Prostate gland (tissue), 2 donors: ENCODE data around the gene GRIK5.

Experiments
- POLR2A ChIP-seq: fragments of 450-650 bp; IDR thresholded peaks from one replicate; pipeline ENCODE4 v1.6.1; 2016; ENCODE audit warnings: antibody characterized with exemption, mild to moderate bottlenecking
- POLR2AphosphoS5 ChIP-seq: sonication (generic); formaldehyde crosslinking; IDR thresholded peaks from one replicate; pipeline ENCODE4 v1.6.1; 2017; ENCODE audit warnings: antibody characterized with exemption
- TF ChIP-seq, protein P1 (sequence below), 4 experiments: fragments of 200-600 bp in 2 of 4; fragments of 450-650 bp in 2 of 4; sonication (generic) in 2 of 4; IDR thresholded peaks; 1 replicate in 3 of 4; 2 replicates in 1 of 4; pipeline ENCODE4 v1.5.1; 2016 to 2019; ENCODE audit warnings: antibody characterized with exemption in 4 of 4, mild to moderate bottlenecking in 2 of 4, moderate library complexity in 2 of 4

DNA sequence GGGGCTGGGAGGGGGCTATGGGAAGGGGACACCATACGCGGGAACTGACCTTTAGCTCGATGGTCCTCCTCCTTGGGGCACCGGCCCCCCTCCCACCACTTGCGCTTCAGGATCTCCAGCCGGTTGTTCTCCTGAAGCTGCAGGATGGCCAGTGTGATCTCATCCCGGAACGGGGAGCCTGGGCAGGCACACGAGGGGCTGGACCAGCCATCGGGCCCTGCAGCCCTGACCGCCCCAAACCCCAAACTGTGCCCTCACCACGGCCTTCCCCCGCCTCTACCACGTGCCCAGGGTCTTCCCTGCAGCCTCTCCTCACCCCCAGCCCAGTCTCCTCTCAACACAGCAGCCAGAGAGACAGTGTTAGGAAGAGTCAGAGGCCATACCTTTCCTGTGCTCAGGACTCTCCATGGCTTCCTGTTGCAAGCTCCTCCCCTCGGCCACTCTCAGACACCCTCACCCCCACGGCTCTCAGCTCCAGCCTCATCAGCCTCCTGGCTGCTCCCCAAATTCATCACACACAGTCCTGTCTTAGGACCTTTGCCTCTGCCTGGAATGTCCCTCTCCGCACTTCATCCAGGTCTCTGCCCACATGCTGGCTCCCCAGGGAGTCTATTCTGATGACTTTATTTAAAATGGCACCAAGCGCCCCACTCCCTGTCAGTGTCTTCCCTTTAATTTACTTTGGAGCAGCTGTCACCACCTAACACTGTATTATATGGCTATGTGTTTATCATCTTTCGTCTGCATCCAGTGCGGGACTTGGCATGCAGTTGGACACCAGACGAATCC lies 66.3 kb downstream of the GRIK5 start:
- TF ChIP-seq POLR2A, result no peak
- TF ChIP-seq, protein P1, sequence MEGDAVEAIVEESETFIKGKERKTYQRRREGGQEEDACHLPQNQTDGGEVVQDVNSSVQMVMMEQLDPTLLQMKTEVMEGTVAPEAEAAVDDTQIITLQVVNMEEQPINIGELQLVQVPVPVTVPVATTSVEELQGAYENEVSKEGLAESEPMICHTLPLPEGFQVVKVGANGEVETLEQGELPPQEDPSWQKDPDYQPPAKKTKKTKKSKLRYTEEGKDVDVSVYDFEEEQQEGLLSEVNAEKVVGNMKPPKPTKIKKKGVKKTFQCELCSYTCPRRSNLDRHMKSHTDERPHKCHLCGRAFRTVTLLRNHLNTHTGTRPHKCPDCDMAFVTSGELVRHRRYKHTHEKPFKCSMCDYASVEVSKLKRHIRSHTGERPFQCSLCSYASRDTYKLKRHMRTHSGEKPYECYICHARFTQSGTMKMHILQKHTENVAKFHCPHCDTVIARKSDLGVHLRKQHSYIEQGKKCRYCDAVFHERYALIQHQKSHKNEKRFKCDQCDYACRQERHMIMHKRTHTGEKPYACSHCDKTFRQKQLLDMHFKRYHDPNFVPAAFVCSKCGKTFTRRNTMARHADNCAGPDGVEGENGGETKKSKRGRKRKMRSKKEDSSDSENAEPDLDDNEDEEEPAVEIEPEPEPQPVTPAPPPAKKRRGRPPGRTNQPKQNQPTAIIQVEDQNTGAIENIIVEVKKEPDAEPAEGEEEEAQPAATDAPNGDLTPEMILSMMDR (IDR thresholded peaks at IDR 0.05), result no peak
- TF ChIP-seq POLR2AphosphoS5, result no peak
